Measurements from ENCODE around the gene TSEN2.
A peak's percentile ranks its signal among the peaks of the same experiment; 100 is the strongest.
"Not testable (repeated sequence)": the region's sequence is repeated elsewhere in the genome, so short reads cannot be mapped to it uniquely, and the experiment has no call there.

The TSEN2 gene

DNA sequence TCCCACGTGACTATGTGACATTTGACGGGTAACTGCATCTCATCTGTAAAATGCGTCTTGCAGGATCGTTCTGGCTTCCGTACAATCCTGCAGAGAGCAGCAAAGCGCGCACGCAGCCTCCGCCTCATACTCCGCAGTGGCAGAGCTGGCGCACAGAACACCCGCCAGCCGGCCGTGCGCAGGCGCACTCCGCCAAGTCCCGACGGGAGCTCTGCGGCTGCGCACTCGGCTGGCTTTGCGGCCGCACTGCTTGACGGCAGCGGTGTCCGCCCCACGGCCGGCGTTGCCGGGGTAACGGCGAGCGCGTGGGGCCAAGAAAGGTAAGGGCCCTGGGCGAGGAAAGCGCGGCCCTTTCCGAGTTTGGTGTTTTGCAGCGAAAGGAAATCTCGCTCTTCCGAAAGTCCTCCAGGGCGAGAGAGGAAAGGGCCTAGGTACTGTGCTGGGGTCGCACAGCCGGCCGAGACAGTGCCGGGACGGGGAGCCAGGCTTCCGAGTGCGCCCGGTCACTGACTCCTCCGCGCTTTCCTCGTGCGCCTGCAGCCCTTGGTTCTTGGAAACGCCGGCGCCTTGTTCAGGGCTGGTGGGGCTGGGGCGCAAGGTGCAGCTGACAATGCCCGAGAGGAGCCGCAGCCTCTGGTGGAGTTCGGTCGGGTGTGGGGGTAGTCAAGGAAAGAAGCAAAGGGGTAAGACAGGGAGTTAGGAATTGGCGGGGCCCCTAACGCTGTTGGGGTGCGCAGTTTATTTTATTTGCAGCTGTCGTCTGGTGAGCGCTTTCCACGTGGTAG, at the start of gene TSEN2:
TSS of gene TSEN2 (plus strand) at position 283 of the 785 bp plus-strand sequence. CDS start 5,321 bp downstream, outside the sequence.
- peak; percentile 85 for DNase-seq

DNA sequence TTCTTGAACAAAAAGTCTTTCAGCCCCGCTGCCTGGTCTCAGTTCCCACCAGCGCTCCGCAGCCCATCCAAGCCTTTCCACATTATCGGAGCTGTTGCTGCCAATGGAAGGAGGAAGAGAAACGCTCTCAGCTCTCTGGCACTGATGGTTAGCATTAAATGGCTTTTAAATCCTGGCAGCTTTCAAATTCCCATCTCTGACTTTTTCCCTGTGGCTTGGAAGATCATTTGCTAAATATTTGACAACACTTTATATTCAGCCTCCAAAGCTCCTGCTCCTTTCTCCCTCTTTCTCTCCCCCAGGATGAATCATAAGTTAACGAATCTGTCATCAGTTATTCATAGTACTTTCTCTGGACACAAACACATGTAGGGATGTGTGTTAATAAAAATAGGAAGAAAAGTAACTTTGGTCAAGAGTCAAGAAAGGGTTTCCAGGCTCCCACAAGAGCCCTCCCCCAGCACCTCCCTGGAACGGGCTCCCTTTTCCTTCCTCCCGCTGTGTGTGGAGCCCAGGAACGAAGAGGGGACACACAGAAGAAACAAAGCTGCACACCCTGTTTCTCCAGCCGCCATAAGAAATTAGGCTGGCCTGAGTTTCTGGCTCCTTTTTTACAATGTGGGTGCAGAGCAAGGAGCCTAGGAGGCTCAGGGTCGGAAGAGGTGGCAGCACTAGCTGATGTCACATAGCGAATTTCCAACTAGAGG, 47.6 kb upstream of the TSEN2 start:
- no peak for DNase-seq

DNA sequence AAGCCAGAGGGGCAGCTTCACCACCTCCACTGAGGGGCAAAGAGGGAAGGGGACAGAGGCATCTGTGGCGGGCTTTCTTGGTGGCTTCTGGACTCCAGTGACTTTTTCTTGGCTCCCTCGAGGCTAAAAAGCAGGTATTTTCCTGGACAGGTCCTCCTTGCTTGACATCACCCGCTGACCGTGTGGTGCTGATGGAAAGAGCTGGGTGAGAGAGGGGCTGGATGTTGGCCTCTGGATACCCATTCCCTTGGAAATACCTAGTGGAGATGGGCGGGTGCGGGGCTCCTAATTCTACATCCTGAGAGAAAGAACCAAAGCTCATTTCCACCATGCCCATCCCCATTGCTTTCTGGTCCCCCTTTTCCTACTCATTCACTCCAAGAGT, 47.1 kb upstream of the TSEN2 start:
- no peak for DNase-seq

- DNase-seq = no peak
These were observed 46.4 kb upstream of the TSEN2 start for GRCh38 chr3:12437861-12438260.

DNA sequence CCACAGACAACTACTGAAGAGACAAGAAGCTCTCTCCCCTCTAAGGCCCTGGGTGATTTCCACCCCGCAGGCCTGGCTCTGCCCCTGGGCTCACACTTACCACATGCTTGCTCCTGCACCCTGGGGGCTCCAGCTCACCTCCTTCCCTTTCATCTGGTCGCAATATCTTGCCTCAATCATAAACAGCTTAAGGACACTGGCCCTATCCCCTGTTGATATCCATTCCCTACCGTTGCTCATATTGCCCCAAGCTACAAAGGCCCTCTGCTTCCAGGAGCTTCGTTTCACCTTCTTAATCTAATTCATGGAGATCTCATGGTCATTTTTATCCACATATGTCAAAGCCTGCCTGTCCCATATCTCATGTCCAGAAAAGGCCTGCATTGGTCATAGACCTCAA, 46.0 kb upstream of the TSEN2 start:
- DNase-seq = no peak

GRCh38 chr3:12439161-12439940, 44.9 kb upstream of the TSEN2 start:
- no peak for DNase-seq

DNA sequence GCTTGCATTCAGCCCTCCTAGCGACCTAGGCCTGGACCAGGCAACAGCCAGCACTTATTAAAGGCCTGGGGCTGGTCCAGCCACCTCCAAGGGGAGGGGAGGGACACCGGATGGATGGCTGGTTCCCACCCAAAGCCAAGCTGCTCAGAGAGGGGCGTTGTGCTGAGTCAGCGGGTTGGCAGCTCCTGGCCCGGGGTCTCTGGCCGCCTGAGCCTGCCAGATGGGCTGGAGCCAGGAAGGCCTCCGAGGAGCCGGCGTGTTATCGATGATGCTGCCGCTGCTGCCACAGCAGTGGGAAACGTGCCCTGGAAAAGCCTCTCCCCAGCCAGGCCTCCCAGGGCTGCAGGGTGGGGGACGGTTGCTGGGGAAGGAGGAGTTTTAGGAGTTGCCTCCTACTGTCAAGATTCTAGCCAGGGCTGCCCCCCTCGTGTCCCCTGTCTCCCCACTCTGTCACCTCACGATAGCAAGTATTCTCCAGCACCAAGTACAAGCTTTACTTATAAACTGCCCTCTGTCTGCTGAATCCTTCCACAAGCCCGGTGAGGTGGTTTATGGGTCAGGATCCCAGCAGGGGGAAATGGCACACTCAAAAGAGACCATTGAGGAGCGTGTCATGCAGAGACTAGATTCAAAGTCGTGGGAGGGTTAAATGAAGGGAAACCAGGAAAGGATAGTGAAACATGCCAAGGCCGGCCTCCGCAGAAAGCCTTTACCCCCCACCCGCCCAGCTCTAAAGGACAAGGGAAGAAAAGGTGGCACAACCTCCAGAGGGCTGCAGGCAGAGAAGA, 43.2 kb upstream of the TSEN2 start:
- no peak for DNase-seq

DNA sequence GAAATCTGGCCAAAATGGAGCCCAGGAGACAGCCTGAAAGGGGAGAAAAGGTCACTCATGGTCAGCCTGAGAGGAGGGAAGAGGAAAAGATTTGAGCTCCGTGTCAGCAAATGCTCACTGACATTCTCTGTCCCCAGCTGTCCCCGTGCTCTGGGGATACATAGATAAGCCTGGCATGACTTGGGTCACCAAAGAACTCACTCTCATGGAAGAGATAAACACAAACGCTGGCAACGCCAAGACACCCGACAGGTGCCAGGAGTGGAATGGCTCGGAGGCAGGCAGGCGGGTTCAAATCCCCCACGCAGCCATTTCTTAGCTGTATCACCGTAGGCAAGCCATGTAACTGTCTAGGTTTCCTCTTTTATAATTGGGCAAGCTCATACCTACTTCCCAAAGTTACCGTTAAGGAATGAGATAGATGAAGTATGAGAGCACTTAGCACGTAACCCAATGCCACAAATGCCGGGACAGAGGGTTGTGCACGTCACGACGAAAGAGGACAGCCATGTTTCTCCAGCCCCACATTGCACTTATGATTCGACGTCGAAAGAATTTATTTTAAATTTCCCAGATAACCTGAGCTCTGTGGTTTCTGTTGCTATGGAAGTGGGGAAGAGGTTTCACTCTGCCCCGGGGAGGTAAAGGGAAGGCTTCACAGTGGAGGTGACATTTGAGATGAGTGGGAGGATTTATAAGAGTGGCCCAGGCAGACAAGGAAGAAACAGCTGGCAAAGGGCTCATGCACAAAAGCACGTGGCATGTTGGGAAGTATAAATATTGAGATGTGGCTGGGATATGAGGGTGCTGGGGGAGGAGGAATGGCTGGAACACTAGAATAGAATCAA, 41.4 kb upstream of the TSEN2 start:
- no peak for DNase-seq

DNA sequence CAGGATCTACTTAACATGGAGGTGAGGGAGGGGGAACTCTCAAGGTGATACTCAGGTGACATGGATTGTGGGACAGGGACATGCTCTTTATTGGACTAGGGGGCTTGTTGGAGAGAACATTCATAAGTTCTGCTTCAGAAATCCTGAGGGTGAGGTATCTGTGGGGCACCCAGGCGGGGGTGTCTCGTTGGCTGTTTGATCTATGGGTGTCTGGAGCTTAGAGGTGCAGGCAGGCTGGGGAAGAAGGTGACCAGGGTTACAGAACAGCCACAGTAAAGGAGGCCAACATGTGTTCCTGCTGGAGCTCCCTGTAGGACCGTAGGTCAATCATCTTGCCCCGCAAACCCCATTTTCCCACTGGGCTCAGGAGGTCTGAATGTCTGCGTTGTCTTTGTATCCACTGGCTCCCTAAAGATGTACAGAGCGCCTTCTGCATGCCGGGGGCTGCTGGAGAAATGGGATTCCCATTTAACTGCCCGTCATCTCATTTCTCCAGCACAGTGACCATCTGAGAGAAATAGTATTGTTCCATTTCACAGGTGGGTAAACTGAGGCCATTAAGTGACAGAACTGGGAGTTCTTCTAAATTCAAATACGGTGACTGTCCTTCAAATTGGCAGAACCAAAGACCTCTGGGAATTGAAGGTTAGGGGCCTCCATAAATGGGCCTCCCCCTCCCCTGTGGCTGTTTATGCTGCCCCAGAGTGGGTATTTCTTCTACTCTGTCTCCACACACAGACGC, 40.3 kb upstream of the TSEN2 start:
- no peak for DNase-seq

GRCh38 chr3:12444582-12445471, 39.5 kb upstream of the TSEN2 start:
- DNase-seq = no peak

DNA sequence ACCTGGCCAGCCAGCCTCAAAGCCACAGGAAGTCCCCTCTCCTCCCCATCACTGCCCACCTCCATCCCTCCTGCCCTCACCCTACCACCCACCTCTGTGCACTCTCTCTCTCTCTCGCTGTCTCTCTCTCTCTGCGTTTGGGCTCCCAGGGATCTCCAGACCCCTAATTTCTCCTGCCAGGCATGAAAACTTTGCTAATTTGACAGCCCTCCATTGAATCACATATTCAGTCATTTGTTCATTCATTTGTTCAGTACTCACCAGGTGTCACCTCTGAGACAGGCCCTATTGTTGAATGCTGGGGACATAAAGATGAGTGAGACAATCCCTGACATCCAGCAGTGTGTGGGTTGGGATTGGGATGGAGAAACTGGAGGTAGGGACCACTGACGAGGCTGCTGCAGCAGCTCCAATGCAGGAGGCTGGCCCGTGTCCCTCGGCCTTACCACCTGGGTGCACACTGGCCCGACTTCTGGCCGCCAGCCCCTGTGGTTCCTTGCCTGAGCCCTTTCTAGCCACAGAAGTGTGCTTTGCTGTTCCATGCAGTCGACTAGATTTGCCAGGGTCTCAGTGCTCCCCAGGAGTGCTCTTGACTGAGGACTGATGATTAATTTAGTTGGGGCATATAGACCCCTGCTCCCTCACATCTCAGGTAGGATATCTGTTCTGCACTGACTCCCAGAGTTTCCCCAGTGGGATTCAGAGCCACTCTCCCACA, 38.6 kb upstream of the TSEN2 start:
- DNase-seq = no peak

- no peak for DNase-seq
These were observed 38.0 kb upstream of the TSEN2 start for GRCh38 chr3:12446298-12446697.

- no peak for DNase-seq
These were observed 37.2 kb upstream of the TSEN2 start for GRCh38 chr3:12447075-12447474.

GRCh38 chr3:12448404-12449202, 35.7 kb upstream of the TSEN2 start:
- not testable (repeated sequence) for DNase-seq

DNA sequence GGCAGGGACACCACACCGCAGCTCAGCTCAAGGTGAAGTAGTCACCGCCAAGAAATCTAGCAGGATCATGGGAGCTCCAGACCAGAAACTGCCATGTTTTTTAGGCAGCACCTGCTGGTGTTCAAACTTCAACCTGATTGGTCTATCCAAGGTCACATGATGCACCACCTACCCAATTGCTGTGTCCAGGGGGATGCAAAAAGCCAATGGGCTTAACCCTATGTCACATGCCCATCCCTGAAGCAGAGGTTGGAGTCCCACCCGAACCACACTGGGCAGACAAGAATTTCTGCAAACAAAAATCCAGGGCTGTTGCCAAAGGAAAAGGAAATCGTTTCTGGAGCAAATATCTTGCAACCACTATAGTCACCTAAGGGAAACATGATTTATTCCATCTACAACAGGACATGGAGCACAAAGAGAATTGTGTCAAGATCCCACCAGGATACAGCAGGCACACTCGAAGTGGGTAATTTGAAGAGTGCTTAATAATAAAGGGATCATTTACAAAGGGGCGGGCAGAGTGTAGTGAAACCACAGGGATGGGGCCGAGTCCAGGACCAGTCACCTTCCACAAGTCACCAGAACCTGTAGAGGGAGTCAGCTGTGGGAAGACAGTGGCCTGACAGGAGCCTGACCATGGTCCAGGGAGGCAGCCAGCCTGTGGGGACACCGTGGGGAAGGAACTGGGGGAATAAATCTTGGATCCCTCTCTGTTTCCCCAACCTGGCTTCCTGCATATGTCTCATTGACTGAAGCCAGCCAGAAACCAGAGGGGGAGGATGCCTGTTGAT, 34.2 kb upstream of the TSEN2 start:
- no peak for DNase-seq

DNA sequence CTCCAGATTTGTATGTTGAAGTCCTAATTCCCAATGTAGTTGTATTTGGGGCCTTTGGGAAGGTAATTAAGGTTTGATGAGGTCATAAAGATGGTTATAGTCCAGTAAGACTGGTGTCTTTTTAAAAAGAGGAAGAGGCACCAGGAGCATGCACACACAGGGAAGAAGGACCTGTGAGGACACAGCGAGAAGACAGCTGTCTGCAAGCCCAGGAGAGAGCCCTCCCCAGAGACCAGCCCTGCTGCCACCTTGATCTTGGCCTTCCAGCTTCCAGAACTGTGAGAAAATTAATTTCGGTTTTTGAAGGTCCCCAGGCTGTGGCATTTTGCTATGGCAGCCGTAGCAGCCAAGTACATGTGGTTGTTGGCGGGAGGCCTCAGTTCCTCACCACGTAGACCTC, 32.8 kb upstream of the TSEN2 start:
- no peak for DNase-seq

DNA sequence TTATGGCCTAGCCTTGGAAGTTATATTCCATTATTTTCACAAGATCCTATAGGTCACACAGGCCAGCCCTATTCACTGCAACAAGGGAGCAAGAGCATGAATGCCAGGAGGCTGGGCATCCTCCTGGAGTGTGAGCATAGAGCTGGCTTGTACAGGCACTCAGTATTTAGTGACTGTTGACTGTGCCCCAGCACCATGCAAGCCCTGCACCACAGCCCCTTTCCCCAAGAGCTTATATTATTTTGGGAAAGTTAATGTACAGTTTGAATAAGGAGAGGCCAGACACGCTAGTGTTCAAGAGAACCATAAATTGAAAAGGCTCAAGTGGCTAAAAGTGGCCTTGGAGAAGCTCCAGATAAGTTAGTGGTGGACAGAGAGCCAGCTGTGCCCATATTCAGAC, 32.3 kb upstream of the TSEN2 start:
- DNase-seq = no peak
